GM21367 (cell line): Measurements from ENCODE around the gene MBOAT2.
"Not testable (repeated sequence)": the region's sequence is repeated elsewhere in the genome, so short reads cannot be mapped to it uniquely, and the experiment has no call there.

Experiments
- ATAC-seq: cut with Tn5 transposase; IDR thresholded peaks from one replicate; pipeline ENCODE4 v1.9.1; 2021; ENCODE audit not compliant: unreplicated experiment

MBOAT2 gene

DNA sequence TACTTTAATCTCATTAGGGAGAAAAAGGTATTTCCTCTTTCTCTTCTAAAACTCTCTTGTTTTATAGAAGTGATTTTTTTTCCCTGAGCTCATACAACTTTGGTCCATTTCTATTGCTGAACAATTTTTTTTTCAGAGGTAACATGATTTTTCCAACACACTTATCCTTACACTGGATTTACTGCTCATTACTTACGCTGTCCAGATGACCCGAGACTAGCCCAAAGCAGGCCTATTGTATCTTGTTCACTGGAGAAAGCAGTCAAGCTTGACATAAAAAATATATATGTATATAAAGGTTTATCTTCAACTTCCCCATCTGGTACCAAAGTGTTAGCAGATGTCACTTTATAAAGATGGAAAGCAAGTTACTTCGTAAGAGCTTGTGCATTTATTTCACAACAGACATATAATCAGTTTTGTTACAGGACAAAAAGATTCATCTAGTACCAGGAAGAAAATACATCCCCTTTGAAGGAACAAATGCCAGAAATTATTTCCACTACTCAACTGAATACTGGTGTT lies 95.7 kb downstream of the MBOAT2 start:
- ATAC-seq: no peak

DNA sequence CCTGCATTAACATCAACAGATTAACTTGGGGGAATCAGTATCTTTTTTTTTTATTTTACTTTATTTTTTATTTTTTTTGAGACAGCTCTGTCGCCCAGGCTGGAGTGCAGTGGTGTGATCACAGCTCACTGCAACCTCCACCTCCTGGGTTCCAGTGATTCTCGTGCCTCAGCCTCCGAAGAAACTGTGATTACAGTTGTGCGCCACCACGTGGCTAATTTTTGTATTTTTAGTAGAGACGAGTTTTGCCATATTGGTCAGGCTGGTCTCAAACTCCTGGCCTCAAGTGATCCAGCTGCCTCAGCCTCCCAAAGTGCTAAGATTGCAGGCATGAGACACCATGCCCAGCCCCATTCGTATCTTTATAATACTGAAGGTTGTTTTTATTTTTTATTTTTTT lies 99.6 kb downstream of the MBOAT2 start:
- ATAC-seq: not testable (repeated sequence)

DNA sequence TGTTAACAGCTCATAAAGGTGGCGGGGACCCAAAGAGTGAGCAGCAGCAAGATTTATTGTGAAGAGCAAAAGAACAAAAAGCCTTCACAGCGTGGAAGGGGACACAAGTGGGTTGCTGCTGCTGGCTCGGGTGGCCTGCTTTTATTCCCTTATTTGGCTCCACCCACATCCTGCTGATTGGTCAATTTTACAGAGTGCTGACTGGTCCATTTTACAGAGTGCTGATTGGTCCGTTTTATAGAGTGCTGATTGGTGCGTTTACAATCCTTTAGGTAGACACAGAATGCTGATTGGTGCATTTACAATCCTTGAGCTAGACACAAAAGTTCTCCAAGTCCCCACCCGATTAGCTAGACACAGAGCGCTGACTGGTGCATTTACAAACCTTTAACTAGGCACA lies 100.7 kb downstream of the MBOAT2 start:
- ATAC-seq: not testable (repeated sequence)

DNA sequence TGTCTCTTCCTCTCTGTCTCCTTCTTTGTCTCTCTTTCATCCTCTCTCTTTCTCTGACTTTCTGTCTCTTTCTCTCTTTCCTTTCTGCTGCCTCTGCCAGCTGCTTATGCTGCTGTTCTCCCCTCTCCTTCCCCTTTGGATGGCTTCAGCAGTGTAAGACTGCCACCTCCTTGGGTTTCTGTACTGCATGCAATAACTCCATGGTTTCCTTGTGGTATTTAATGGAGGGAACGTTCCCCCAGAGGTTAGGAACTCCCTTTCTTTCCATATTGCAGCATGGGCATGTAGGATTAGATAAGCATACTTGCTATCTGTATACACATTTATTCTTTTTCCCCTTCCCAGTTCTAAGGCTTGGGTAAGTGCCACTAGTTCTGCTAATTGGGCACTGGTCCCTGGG lies 106.3 kb downstream of the MBOAT2 start:
- ATAC-seq: not testable (repeated sequence)

DNA sequence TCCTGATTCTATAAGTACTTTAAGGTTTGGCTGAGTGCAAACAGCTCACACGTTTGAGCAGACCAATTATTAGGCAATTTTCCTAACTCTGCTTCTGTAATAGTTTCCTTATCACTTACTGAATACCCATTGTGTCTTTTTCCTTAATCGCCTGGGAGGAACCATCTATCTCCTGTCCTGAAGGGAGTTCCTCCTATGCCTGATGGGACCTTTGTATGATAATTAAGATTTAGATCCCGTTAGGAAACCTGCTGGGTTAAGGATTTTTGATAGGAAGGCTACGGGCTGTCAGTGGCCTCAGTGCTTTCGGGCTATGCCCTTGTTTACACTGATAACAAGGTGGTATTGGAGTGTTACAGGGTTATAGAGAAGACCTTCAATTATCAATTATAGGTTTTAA lies 106.8 kb downstream of the MBOAT2 start:
- ATAC-seq: not testable (repeated sequence)

DNA sequence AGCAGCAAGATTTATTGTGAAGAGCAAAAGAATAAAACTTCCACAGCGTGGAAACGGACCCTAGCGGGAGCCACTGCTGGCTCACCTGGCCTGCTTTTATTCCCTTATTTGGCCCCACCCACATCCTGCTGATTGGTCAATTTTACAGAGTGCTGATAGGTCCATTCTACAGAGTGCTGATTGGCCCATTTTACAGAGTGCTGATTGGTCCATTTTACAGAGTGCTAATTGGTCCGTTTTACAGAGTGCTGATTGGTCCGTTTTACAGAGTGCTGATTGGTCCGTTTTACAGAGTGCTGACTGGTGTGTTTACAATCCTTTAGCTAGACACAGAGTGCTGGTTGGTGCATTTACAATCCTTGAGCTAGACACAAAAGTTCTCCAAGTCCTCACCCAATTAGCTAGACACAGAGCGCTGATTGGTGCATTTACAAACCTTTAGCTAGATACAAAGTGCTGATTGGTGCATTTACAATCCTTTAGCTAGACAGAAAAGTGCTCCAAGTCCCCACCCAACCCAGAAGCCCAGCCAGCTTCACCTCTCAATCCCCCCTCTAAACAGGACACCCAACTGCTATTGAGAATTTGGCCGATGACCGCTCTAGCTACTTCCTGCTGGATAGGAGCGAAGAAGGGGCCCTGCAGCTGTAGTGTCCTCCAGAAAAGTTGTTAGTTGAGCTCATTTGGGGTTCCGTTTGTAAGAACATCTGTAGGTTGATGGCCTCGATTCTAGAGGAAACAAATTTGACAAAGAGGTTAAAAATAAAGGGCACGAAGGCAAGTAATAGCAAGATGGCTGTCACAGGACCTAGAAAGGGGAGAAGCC lies 108.2 kb downstream of the MBOAT2 start:
- ATAC-seq: not testable (repeated sequence)

DNA sequence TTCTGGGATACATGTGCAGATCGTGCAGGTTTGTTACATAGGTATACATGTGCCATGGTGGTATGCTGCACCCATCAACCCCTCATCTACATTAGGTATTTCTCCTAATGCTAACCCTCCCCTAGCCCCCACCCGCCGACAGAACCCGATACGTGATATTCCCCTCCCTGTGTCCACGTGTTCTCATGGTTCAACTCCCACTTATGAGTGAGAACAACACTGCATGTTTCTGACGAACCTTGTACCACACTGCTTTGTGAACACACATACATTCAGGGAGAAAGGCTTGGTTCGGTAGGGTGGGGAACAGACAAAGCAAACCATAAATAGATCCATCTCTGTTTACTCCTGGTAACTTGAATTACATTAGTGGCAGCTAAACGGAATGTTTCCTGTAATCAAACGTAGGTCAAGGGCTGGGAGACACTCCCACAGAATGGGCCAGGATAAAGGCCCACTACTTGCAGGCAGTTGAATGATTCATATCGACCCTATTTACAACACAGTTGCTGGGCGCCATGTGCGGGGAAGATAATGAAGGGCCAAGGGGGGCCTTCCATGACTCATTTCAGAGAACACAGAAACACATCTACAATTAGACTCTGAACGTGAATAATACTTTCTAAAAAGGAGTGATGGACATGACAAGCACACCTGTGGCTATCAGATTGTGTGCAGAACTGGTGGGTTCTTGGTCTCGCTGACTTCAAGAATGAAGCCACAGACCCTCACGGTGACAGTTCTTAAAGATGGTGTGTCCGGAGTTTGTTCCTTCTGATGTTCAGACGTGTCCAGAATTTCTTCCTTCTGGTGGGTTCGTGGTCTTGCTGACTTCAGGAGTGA lies 109.3 kb downstream of the MBOAT2 start:
- no peak for ATAC-seq

DNA sequence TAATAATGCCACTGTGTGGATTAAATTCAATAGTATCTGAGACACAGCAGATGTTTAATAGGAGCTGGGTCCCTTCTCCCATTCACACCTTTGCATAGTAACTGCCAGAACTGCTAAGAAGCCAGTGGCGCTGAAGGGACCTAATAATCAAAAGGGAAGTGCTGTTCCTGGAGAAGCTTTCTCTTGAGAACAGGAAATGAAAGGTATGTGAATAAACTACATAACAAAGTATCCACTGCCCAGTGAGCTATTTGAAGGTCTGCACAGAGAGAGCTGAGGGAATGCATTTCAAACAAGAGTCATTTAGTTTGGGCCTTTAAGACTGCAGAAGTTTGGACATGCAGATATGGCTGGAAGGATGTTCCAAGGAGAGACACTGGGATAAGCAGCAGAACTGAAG lies 110.0 kb downstream of the MBOAT2 start:
- ATAC-seq: no peak

DNA sequence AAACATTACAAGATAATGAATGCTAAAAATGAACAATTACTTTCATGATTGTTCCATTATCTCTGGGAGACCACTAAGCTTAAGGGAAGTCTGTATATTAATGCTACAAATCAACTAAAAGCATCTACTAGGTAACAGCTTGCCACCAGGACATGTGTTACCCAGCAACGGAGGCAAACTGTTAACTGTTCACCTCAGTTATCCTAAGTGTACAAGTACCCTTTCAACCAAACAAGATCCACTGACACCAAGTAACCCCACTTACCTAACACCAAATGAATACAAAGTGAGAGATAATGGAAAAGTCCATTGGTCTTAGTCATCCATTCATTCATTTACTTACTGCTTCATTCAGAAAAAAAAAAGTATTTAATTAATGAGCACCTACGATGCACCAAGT lies 111.4 kb downstream of the MBOAT2 start:
- ATAC-seq: no peak

DNA sequence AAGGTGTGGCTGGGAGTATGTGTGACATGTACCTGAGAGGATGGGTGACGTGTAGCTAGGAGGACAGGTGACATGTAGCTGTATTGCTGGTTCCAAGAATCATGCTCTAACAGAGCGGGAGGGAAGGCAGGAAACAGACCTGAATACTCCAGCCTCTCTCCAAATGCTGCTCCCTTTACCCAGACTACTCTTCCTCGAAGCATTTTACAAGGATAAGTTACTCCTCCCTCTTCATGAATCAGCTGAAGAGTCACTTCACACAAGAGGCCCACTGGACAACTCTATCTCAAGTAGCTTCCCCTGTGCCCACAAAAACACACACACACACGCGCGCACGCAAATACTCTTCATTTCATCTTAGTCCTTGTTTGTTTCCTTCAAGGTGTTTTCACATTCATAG lies 113.5 kb downstream of the MBOAT2 start:
- ATAC-seq: no peak

DNA sequence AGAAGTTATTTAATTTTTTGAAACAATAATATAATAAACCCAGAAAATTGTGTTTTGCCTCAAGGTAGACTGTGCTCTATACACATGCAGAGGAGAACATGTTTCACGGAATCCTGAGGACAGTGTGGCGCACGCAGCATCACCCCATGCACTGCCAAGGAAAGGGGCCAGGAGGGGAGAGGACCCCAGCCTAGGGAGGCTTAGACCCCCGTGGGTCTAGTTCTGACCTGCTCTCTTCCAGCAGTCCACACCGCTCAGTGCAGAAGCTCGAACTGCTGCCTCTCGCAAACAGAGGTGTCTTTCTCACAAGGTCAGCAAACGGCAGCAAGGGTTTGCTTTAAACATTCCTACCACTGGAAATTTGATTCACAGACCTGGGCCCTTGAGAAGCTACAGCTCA lies 114.5 kb downstream of the MBOAT2 start:
- ATAC-seq: no peak

DNA sequence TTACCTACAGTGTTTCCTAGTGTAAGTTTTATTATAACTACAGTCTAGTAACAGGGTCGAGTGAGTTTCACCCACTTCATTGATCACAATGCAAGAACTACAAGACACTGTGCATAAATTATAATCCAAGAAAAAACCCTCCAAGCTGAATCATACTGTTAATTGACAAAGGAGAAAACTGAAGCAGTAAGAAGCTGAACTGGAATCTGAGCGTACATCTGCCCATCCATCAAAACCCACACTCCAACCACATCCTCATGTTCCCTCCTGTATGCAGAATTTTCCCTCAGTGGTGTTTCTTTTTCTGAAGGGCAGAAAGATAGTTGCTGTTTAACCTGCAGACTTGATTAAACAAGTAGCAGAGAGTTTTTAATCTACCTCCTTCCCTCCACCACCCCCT lies 116.6 kb downstream of the MBOAT2 start:
- no peak for ATAC-seq

DNA sequence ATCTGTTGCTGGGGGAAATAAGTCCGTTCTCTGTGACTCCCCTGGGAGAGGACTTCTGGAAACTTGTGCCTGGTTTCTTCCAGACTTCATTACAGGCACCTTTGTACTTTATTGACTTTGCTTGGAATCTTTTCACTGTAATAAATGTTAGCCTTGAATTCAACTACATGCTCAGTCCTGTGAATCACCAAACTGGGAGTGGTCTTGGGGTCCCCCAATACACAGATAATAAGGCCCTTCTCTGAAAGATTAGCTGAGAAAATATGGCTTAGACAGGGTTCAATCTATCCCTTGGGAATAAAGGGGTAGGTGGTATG lies 117.3 kb downstream of the MBOAT2 start:
- ATAC-seq: no peak

DNA sequence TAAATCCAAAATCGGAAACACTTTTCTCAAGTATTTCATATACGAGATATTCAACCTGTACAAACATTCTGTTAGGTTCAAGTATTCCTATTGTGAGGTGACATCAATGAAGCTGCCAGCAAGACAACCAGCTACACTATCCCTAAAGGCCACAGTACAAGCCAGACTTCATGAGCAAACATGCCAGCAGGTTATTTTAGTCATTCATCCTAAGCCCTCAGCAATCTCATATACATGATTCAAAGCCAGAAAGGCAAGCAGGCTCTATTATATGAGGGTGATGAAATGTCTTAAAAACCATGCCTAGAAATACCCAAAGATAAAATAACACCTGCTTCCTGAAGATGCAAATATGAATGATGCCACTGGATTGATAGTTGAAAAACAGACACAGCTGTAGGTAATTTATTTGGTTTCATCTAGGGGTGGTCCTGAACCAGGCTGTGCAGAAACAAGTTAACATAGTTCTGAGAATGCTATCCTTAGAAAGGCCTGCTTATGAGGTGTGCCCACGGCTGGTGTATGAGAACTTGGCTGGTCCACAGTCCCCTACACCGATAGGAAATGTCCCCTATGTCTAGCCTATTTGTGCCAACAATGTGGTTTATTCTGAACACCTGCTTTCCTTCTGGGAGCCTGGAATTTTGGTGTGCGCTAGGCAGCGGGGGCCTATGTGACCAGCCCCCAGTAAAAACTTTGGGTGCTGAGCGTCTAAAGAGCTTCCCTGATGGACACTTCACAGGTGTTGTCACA lies 117.9 kb downstream of the MBOAT2 start:
- ATAC-seq: no peak

DNA sequence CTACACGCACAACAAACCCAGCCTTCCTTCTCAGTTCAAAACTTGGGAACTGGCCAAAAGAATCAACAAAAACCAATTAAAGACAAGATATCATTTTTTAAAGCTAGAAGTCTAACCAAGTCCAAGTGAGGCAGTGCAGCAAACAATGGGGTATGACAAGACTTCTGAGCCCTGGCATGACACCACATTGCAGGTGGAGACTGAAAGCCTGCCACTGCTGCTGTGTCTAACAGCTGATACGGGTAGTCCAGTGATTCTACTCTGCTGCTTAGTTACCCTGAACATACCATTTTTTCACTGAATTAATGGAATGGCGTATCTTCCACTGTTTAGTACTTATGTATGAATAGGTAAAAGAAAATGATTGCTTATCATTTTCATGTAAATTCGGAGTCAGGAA lies 118.7 kb downstream of the MBOAT2 start:
- ATAC-seq: no peak

DNA sequence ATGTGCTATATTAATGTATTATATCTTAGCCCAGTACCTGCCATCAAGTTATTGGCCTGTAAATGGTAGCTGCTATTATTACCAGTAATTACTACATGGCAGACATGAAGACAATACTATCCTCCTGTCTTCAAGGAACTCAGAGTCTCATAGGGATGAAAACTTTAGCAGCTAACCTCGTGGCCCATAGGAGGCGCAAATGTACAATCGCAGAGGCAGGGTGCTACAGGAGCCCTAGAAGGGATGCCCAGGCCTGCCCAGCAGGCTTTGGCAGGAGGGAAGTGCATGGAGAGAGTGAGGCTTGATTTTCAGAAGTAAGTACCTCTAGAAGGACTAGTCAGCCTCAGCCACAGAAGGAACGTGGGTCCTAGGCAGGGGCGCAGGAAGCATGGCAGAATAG lies 121.4 kb downstream of the MBOAT2 start:
- ATAC-seq: no peak

DNA sequence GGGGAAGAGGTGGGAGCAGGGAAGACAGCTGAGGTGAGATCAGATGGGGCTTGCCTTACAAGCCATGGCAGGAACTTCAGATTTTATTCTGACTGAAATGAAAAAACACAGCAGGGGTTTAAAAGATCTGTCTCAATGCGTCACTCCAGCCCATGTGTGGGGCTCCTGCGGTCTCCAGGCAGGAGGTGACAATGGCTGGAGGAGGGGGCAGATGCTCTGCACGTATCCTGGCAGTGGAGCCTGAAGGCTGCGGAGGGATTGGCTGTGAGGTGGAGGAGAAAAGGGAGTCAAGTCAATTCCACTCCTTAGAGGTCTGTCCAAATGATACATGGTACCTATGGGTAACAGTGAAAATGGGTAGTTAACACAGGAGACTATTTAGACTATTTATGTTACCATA lies 125.6 kb downstream of the MBOAT2 start:
- ATAC-seq: no peak

DNA sequence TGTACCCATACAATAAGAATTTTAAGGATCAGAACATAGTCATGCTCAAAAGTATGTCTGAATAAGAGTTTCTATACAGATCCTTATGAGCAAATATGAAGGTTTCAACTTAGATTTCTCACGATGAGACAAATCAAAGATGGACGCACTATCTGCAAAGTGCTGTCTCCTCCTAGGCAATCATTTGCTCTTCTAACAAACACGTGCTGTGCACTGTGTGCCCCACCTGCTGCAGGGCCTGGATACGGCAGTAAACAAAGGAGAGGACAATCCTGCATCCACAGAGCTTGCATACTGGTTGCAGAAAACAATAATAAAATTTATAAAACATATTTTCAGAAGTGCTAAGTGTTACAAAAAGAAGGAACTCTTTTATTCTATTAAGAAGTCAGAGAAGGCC lies 126.2 kb downstream of the MBOAT2 start:
- ATAC-seq: no peak

DNA sequence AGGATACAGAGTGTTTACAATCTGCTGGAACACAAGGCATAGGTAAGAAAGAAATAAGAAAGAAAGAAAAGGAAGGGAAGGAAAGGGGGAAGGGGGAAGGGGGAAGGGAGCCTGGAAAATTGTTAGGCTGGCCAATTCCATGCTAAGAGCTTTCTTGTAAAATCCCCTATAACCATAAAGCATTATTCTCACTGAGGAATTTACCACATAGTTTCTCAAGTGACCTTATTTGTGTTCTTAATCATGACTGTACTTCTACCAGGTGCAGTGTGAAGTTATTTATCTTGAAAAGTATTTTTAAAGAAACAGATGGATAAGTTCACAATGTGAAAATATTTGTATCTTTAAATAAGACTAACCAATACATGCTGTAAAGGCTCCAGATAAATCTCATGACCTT lies 126.9 kb downstream of the MBOAT2 start:
- no peak for ATAC-seq

DNA sequence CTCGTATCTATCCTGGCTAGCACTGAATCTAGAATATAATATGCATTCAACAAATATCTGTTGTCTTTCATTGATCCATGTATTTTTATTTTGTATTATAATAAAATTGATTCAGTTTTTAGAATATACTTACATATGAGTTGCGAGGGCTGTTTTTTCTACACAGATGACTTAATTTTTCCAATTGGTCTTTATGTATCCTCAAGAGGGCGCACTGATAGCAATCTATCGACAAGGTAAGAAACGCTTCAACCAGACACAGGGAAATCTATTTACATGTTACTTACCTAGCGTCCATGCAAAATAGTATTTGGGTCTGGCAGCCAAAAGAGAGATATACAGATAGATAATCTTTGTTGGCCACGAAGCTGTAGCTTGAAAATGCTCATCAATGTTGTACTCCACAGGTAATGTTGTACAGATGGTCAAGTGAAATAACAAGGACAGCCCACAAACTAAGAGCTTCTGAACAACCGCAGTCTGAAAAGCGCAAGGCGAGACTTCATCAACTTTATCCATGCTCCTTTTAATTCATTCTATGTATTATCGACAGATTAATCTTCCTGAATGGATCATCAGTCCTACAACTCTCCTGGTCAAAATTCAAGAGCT lies 130.6 kb downstream of the MBOAT2 start:
- ATAC-seq: no peak

DNA sequence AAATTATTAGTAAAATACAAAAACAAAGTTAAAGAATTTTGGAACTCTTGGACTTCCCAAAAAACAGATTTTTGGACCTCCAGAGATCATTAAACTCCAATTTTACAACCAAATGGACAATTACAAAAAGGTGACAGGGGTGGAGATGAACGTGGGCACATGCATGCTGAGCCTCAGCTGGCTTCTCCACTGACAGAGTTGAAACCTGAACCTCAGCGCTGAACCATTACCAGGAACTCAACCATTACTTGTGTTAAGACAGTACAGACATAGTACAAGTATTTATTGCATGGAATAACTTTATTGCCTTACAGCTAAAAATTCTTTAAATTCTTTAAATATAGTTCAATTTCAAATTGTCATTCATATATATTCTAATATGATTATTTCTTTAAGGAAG lies 133.0 kb downstream of the MBOAT2 start:
- ATAC-seq: no peak
